ENCODE data around the gene ENDOD1. TPM values are rescaled to one million over a fixed set of nuclear protein-coding genes. Genes with fewer than 3 reads are reported as not detected.

The ENDOD1 gene
- total and polyA plus RNA-seq, 8 donors = 2.0 to 8.9 (median 5.1) TPM

GRCh38 chr11:95144313-95145235 lies 54.9 kb downstream of the ENDOD1 start:
- H3K4me1 ChIP-seq = no peaks in the 10 kb centered on the region
- no peak for DNase-seq
- no peak for ATAC-seq
- no peak for FAIRE-seq
- H3K27ac ChIP-seq = no peak overlapping the region
- intact Hi-C loops (cut with DNase I) = loop anchor here in 1 of 3 donors (10.0 kb wide), 1 partner anchor 60 kb away; the partner anchor contains the start of gene ENDOD1
- TF ChIP-seq CTCF (IDR thresholded peaks at IDR 0.05) = no peak
- no peak overlapping the region for H3K4me3 ChIP-seq
- H3K9me3 ChIP-seq = no peaks in the 10 kb centered on the region
- whole genome bisulfite sequencing, 2 donors = 62 to 65% methylated on average over 7 of the region's 7 CpGs
- H3K27me3 ChIP-seq = no peaks in the 10 kb centered on the region
- H3K36me3 ChIP-seq = no peaks in the 10 kb centered on the region

- no peak for ATAC-seq
- TF ChIP-seq CTCF (IDR thresholded peaks at IDR 0.05) = no peak
These were observed 55.9 kb downstream of the ENDOD1 start for GRCh38 chr11:95145430-95146060.

GRCh38 chr11:95147364-95147905 lies 57.8 kb downstream of the ENDOD1 start:
- Histone ChIP-seq H3K9me3 (no peaks in the 10 kb centered on the region), H3K4me3 (no peak overlapping the region), H3K27ac (no peak overlapping the region), H3K27me3 (no peaks in the 10 kb centered on the region), H3K36me3 (no peaks in the 10 kb centered on the region), H3K4me1 (peaks cover 0 to 4% (median 3%) of the 10 kb centered on the region in 3 donors)
- DNase-seq = no peak
- no peak for ATAC-seq
- TF ChIP-seq CTCF (IDR thresholded peaks at IDR 0.05) = no peak
- FAIRE-seq = no peak
- 45 to 60% methylated on average over 4 of the region's 4 CpGs for WGBS, 2 donors
- intact Hi-C loops (cut with DNase I) = loop anchor here in 1 of 3 donors (10.0 kb wide), 1 partner anchor 63 kb away; the partner anchor contains the start of gene ENDOD1

More at GRCh38 chr11:95145430-95146060, 55.9 kb downstream of the ENDOD1 start:
- FAIRE-seq (no peak), DNase-seq (no peak)
- H3K4me3 ChIP-seq = no peak overlapping the region
- intact Hi-C loops (cut with DNase I) = loop anchor here in 1 of 3 donors (10.0 kb wide), 1 partner anchor 61 kb away; the partner anchor contains the start of gene ENDOD1
- no peaks in the 10 kb centered on the region for H3K36me3 ChIP-seq
- WGBS, 2 donors = 48 to 60% methylated on average over 4 of the region's 4 CpGs
- H3K9me3 ChIP-seq = no peaks in the 10 kb centered on the region
- no peaks in the 10 kb centered on the region for H3K27me3 ChIP-seq
- no peak overlapping the region for H3K27ac ChIP-seq
- H3K4me1 ChIP-seq = no peaks in the 10 kb centered on the region

GRCh38 chr11:95148406-95148805 lies 58.8 kb downstream of the ENDOD1 start:
- no peaks in the 10 kb centered on the region for H3K36me3 ChIP-seq
- intact Hi-C loops (cut with DNase I) = loop anchor here in 1 of 3 donors (10.0 kb wide), 1 partner anchor 64 kb away; the partner anchor contains the start of gene ENDOD1
- no peak for FAIRE-seq
- no peak for ATAC-seq
- no peak overlapping the region for H3K27ac ChIP-seq
- H3K4me1 ChIP-seq = peaks cover 0 to 4% (median 3%) of the 10 kb centered on the region in 3 donors
- no peaks in the 10 kb centered on the region for H3K9me3 ChIP-seq
- H3K27me3 ChIP-seq = no peaks in the 10 kb centered on the region
- no peak for TF ChIP-seq CTCF (IDR thresholded peaks at IDR 0.05)
- H3K4me3 ChIP-seq = no peak overlapping the region
- DNase-seq = no peak
